GM10266 (cell line): ENCODE results near the gene LPCAT2.

ENCODE experiments used
- DNase-seq: peaks from one replicate; pipeline ENCODE4 v3.0.0; 2012; ENCODE audit errors: extremely low spot score
- CTCF ChIP-seq: IDR thresholded peaks from 2 replicates; pipeline ENCODE4 v1.5.1; 2012; ENCODE audit warnings: mild to moderate bottlenecking, low read depth; ENCODE audit not compliant: control insufficient read depth, insufficient read depth; ENCODE audit errors: missing control alignments

The LPCAT2 gene

GRCh38 chr16:55508941-55509931 is at the start of gene LPCAT2:
TSS of gene LPCAT2 (plus strand) at chr16:55509072. CDS start at chr16:55509182, 110 bp downstream.
- DNase-seq = peak; percentile 32
- TF ChIP-seq CTCF = no peak

GRCh38 chr16:55462241-55462640 is 46.6 kb upstream of the LPCAT2 start:
- DNase-seq = no peak
- TF ChIP-seq CTCF = no peak

GRCh38 chr16:55464375-55464774 is 44.5 kb upstream of the LPCAT2 start:
- DNase-seq = no peak
- no peak for TF ChIP-seq CTCF

GRCh38 chr16:55465077-55465896 is 43.6 kb upstream of the LPCAT2 start:
- DNase-seq = peak; percentile 82
- peak; percentile 100 for TF ChIP-seq CTCF

- no peak for DNase-seq
- TF ChIP-seq CTCF = no peak
Observed at GRCh38 chr16:55466209-55466608, 42.7 kb upstream of the LPCAT2 start.

GRCh38 chr16:55467898-55468297 is 41.0 kb upstream of the LPCAT2 start:
- DNase-seq = no peak
- TF ChIP-seq CTCF = no peak
